AML-193 (cell line): ENCODE measurements around the gene HBE1.
"Not testable (repeated sequence)": the region's sequence is repeated elsewhere in the genome, so short reads cannot be mapped to it uniquely, and the experiment has no call there.

Experiments used
- DNase-seq, 2 experiments: peaks; one replicate each; lab custom pipeline; 2025; lab: John Stamatoyannopoulos, UW

HBE1 gene

DNA sequence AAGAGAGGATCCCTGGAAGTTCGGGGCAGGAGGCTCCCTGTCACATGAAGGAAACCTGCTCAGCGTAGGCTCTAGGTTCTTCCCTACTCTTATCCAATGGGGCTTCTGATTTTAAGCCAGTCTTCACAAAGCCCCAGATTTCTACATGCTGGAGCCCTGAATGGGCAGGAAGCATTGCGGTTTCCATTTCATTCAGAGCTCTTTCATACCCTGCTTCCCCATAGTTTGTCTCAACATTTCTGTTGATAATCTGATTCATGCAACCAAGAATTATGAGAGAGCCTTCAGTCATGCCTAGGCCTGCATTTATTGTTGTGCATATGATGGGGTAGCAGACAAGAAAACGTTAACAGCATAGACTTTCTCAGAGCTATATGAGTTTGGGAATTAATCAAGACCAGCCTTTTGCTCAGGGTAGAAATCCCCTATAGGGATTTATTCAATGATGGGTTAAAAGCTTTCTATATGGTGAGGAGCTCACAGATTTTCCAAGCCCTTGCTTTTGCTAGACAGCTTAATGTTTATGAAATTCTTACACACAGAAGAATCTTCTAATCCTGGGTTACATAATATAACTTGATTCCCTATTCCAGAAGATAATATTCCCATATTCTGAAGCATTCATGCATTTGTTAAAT is 16.1 kb upstream of the HBE1 start:
- DNase-seq, result no peak

GRCh38 chr11:5284637-5285036 is 14.9 kb upstream of the HBE1 start:
- no peak for DNase-seq

- no peak for DNase-seq
Observed at GRCh38 chr11:5283882-5284281, 14.1 kb upstream of the HBE1 start.

GRCh38 chr11:5283086-5283485 is 13.3 kb upstream of the HBE1 start:
- no peak for DNase-seq

DNA sequence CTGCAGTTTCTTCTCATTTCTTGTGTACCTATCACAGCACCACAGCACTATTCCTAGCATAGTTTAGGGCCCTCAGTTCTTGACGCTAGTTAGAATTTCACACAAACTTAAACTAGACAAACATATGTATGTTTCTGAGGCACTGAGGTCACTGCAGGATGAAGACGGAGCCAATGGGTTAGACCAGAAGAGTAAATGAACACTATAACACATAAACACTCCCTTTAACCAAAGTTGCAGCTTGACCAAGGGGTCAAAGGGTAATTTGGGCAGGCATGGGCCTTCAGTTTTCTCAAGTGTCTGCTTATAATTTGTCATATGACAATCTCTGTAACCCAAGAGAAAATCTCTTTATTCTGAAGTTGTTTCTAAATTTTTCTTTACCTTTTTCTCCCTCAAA is 12.9 kb upstream of the HBE1 start:
- no peak for DNase-seq

GRCh38 chr11:5281596-5281995 is 11.9 kb upstream of the HBE1 start:
- DNase-seq, result no peak

DNA sequence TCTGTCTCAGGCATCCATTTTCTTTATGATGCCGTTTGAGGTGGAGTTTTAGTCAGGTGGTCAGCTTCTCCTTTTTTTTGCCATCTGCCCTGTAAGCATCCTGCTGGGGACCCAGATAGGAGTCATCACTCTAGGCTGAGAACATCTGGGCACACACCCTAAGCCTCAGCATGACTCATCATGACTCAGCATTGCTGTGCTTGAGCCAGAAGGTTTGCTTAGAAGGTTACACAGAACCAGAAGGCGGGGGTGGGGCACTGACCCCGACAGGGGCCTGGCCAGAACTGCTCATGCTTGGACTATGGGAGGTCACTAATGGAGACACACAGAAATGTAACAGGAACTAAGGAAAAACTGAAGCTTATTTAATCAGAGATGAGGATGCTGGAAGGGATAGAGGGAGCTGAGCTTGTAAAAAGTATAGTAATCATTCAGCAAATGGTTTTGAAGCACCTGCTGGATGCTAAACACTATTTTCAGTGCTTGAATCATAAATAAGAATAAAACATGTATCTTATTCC is 10.9 kb upstream of the HBE1 start:
- peak; percentile 34 to 41 for DNase-seq

DNA sequence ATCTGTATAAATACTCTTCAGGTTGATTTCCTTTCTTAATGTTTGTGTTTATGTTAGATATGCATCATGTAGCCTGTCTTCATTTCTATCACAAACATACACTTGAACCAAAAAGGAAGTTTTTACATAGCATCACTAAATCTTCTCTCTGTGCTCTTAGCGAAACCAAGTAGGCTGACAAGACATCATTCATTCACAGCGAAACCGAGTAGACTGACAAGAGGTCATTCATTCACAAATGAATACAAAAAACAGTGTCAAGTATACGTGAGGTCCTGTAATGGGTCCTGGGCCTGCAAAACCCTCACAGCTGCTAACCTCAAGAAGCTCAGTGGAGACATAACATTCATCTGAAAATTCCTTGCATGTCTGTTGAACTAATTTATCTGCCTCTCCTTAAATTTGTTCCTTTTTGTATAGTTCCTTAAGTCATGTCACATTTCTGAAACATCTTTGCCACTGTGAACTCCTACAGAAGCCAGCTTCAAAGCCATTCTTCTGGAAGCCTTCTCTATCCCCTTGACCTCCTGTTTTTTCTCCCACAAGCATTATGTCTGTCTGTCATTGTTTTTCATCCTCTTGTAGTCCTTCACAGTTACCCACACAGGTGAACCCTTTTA is 9.8 kb upstream of the HBE1 start:
- no peak for DNase-seq

GRCh38 chr11:5277807-5278382 is 8.2 kb upstream of the HBE1 start:
- DNase-seq, result no peak

- DNase-seq, result no peak
Observed at GRCh38 chr11:5276697-5277096, 7.0 kb upstream of the HBE1 start.

GRCh38 chr11:5275369-5276110 is 5.8 kb upstream of the HBE1 start:
- DNase-seq, result no peak

DNA sequence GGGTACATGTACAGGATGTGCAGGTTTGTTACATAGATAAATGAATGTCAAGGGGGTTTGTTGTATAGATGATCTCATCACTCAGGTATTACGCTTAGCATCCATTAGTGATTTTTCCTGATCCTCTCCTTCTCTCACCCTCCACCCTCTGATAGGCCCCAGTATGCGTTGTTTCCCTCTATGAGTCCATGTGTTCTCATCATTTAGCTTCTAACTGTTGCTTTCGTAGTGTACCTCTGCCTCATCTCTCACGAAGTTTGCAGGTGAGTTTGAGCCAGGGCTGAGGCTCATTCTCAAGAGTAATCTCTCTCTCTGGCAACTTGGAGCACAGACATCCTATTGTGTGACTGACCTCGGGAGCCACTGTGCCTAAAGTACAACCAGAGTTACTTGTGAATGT is 4.7 kb upstream of the HBE1 start:
- no peak for DNase-seq

DNA sequence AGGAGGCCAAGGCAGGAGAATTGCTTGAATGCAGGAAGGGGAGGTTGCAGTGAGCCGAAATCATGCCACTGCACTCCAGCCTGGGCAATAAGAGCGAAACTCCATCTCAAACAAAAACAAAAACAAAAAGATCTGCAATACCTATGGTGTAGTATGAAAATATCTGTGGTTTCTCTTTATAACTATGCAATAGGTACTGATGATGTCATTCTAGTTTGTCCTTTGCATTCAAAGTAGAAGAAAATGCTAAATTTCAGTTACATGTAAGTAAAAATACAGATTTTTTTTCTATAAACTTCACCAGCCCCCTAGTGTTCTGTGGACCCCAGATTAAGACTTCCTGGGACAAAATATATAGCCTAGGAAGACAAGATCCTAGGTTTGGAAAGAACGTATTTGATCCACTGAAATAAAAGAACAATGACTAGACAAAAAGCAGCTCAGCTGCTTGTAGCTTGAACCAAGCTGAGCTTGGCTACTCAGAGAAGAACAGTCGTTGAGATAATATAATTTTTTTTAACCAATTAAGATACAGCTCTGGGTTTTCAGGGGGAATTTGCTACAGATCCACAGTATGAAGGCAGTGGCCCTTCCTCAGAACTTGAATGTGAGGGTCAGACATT is 2.8 kb upstream of the HBE1 start:
- no peak for DNase-seq

DNA sequence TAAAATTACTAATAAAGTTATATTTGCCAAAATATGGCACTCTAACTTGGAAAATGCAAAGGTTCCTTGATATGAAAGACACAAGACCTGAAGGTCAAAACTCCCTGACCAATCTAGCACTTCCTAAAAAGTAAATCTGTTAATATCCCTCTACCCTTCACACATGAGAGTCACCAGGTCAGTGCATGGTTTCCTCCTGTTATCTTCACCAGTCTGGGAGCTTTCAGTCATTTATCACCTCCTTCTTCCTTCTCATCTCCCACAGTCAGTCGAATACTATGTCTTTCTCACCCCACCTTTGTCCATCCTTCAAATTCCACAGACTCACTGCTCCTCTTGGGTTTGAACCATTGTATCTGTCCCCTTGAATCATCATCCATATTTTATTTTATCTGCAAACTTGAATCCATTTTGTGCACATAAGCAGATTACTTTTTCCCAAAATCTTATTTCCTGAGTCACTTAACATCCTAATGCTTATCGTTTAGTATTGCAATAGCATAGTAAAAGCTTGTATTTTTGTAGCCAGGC is 2.6 kb downstream of the HBE1 start:
- DNase-seq, result no peak

DNA sequence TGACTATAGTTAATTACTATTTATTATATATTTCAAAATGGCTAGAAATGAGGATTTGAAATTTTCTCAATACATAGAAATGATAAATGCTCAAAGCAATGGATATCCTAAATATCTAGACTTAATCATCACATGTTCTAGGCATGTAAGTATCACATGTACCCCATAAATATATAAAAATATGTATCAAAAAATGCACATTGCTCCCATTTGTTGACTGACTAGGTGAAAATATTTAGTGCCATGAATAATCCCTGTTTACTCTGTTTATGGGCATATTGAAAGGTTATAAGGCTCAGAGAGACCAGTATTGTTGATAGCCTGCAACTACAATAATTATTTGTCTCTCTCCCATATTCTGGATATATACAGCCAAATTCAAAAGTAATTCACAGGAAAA is 3.1 kb downstream of the HBE1 start:
- no peak for DNase-seq

- no peak for DNase-seq
Observed at GRCh38 chr11:5265832-5266231, 3.9 kb downstream of the HBE1 start.

DNA sequence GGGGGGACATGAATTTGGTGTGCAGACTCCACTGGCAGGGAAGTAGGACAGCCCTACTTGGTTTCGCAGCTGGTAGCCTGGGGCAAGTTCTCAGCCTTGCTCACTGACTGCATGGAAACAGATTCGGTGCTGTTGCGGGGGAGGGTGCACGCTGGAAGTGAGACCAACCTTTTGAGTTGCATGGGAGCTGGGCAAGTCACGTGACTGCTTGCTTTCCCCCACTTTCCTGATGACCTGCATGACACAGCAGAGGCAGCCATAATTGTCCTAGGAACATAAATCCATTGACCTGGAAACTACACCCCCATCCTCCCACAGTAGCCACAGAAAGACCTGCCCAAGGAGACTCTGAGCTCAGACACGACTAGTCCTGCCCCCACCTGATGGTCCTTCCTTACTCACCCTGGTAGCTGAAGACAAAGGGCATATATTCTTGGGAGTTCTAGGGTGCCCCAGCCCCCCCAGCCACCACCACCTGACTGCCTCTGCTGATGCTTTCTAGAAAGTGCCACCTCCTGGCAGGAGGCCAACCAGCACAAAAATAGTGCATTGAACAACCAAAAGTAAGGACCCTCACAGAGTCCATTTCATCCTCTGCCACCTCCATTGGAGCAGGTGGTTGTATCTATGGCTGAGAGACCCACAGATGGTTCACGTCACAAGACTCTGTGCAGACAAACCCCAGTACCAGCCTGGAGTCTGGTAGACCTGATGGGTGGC is 11.0 kb downstream of the HBE1 start:
- no peak for DNase-seq

- no peak for DNase-seq
Observed at GRCh38 chr11:5257296-5257695, 12.4 kb downstream of the HBE1 start.

- not testable (repeated sequence) for DNase-seq
Observed at GRCh38 chr11:5254646-5255413, 14.9 kb downstream of the HBE1 start, which contains the start of gene HBG2. HBG2 (minus strand) TSS chr11:5254781; CDS start chr11:5254728, 53 bp downstream.

DNA sequence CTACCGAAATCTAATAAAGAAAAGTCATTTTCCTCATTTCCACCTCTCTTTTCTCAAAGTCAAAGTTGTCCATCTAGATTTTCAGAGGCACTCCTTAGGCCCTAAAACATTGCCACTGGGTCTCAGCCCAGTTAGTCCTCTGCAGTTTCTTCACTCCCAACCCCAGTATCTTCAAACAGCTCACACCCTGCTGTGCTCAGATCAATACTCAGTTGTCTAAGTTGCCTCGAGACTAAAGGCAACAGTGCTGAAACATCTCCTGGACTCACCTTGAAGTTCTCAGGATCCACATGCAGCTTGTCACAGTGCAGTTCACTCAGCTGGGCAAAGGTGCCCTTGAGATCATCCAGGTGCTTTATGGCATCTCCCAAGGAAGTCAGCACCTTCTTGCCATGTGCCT is 15.7 kb downstream of the HBE1 start:
- not testable (repeated sequence) for DNase-seq

- not testable (repeated sequence) for DNase-seq
Observed at GRCh38 chr11:5253440-5253839, 16.3 kb downstream of the HBE1 start.
